ENCODE measurements around the gene FAF2. TPM values are rescaled to one million over a fixed set of nuclear protein-coding genes. Genes with fewer than 3 reads are reported as not detected.
"Not testable (repeated sequence)": the region's sequence is repeated elsewhere in the genome, so short reads cannot be mapped to it uniquely, and the experiment has no call there.

Gene FAF2
- total RNA-seq, 1 donor from 2014 or later: 39.4 TPM

DNA sequence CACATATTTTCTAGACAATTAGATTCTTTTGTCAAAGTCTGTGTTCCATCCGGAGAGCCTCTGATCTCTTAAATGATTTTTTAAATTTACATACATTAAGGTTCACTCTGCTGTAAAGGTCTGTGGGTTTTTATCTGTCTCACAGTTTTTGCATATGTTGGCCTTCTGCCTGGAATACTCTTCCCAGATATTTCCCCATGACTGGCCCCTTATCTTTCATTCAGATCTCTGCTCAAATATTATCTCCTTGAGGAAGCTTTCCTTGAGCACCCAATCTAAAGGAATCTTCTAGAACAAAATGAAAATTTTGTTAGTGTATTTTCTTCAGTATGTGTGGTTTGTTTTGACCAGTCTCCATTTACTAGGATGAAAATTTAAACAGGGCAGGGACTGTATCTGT, 26.3 kb downstream of the FAF2 start:
- Mint-ChIP-seq H3K36me3 (ENCODE audit: low read depth) (peaks cover 43% of the 10 kb centered on the region), H3K9me3 (no peaks in the 10 kb centered on the region), H3K4me1 (ENCODE audit: low read depth) (peaks cover 4% of the 10 kb centered on the region), H3K4me3 (ENCODE audit: low read depth) (no peak overlapping the region), H3K27me3 (ENCODE audit: low read depth) (no peaks in the 10 kb centered on the region), H3K27ac (no peak overlapping the region)
- intact Hi-C loops (cut with micrococcal nuclease): no loop called here
- DNase-seq (ENCODE audit: low spot score): no peak

DNA sequence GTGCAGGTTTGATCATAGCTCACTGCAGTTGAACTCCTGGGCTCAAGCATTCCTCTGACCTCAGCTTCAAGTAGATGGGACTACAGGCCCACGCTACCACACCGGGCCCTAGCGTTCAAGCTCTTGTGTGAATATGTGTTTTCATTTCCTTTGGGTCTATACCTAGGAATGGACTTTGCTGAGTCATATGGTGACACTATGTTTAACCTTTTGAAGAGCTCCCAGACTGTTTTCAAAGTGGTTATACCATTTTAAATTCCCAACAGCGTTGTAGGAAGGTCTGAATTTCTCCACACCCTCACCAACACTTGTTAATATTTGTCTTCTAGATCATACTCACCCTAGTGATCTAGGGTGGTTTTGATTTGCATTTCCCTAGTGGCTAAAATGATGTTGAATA, 33.5 kb downstream of the FAF2 start:
- Mint-ChIP-seq H3K4me3 (ENCODE audit: low read depth) (no peak overlapping the region), H3K27me3 (ENCODE audit: low read depth) (no peaks in the 10 kb centered on the region), H3K9me3 (no peaks in the 10 kb centered on the region), H3K27ac (no peak overlapping the region), H3K36me3 (ENCODE audit: low read depth) (peaks cover 67% of the 10 kb centered on the region), H3K4me1 (ENCODE audit: low read depth) (peaks cover 40% of the 10 kb centered on the region)
- intact Hi-C loops (cut with micrococcal nuclease): no loop called here
- DNase-seq (ENCODE audit: low spot score): no peak

DNA sequence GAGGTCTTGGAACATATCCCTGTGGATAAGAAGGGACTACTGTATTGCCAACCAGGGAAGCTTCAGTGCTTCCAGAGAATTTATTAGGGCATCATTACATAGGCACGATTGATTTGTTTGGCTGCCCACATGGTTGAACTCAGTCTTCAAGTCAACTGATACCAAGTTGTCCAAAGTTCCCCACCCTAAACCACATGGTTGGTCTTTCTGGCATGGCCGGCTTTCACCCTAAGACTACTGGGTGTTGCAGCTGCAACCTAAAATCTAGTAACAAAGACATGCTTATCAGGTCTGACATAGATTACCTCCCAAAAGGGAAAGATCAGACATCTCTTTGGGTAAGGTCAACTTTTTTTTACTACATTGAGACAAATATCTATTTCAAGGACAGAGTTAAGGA, 37.0 kb downstream of the FAF2 start:
- H3K27ac Mint-ChIP-seq: no peak overlapping the region
- no peaks in the 10 kb centered on the region for H3K9me3 Mint-ChIP-seq
- H3K4me3 Mint-ChIP-seq (ENCODE audit: low read depth): no peak overlapping the region
- H3K27me3 Mint-ChIP-seq (ENCODE audit: low read depth): no peaks in the 10 kb centered on the region
- intact Hi-C loops (cut with micrococcal nuclease): no loop called here
- DNase-seq (ENCODE audit: low spot score): no peak
- peaks cover 54% of the 10 kb centered on the region for H3K4me1 Mint-ChIP-seq (ENCODE audit: low read depth)
- peaks cover 70% of the 10 kb centered on the region for H3K36me3 Mint-ChIP-seq (ENCODE audit: low read depth)

DNA sequence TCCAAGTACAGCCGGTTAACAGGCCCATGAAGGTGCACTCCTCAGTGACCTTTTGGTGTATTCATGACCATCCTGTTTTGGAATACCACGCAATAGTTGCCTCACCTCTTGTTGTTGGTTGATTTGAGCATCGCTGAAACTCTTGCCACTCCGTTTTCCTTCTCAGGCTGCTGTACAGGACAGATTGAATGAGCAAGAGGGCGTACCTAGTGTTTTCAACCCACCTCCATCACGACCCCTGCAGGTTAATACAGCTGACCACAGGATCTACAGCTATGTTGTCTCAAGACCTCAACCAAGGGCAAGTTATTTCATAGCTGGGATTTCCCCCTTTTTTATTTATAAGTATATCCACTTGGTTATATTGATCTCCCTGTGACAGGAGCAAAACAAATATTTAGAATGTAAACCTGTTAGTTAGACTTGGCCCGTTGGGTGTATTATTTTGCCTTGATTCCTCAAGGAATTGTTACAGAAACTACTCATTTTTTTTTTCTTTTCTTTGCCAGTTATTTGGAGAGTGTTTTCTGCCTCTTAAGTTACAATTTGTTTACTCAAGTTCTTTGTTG, 38.1 kb downstream of the FAF2 start:
- Mint-ChIP-seq H3K9me3 (no peaks in the 10 kb centered on the region), H3K4me1 (ENCODE audit: low read depth) (peaks cover 54% of the 10 kb centered on the region), H3K36me3 (ENCODE audit: low read depth) (peaks cover 75% of the 10 kb centered on the region), H3K4me3 (ENCODE audit: low read depth) (no peak overlapping the region), H3K27me3 (ENCODE audit: low read depth) (no peaks in the 10 kb centered on the region), H3K27ac (peak overlapping the region; percentile 44)
- no peak for DNase-seq (ENCODE audit: low spot score)
- intact Hi-C loops (cut with micrococcal nuclease): no loop called here

DNA sequence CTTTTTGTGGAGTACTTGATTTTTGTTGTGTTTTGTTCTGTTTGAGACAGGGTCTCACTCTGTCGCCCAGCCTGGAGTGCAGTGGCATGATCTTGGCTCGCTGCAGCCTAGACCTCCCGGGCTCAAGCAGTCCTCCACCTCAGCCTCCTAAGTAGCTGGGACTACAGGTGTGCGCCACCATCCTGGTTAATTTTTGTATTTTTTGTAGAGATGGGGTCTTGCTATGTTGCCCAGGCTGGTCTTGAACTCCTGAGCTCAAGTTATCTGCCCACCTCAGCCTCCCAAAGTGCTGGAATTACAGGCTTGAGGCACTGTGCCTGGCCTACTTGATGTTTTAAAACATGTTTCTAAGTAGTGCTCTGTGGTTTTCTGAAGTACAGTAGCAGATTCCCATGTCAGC, 39.0 kb downstream of the FAF2 start:
- H3K4me3 Mint-ChIP-seq (ENCODE audit: low read depth); DNase-seq (ENCODE audit: low spot score); H3K27me3 Mint-ChIP-seq (ENCODE audit: low read depth); intact Hi-C loops (cut with micrococcal nuclease); H3K9me3 Mint-ChIP-seq: not testable (repeated sequence)
- Mint-ChIP-seq H3K27ac (peak overlapping the region; percentile 44), H3K4me1 (ENCODE audit: low read depth) (peaks cover 49% of the 10 kb centered on the region), H3K36me3 (ENCODE audit: low read depth) (peaks cover 75% of the 10 kb centered on the region)

DNA sequence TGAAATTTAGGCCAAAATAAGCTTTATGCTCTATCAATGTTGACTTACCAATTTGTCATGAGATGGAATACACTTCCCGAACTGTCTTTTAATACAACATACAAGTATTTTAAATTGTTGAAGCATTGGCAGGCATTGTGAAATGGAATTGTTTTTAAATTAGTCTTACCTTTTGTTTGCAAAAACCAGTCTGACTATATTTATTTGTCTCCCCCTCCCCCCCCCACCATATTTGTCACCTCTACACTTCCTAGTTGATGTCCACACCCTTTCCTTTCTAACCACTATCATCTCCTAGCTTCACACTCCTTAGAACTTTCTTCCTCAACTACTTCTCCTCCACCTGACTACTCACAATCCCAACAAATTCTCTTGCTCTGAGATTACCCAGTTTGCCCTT, 40.9 kb downstream of the FAF2 start:
- Mint-ChIP-seq H3K27ac (peak overlapping the region; percentile 19), H3K4me1 (ENCODE audit: low read depth) (peaks cover 37% of the 10 kb centered on the region), H3K36me3 (ENCODE audit: low read depth) (peaks cover 78% of the 10 kb centered on the region), H3K4me3 (ENCODE audit: low read depth) (peak overlapping the region; percentile 18), H3K9me3 (no peaks in the 10 kb centered on the region), H3K27me3 (ENCODE audit: low read depth) (no peaks in the 10 kb centered on the region)
- intact Hi-C loops (cut with micrococcal nuclease): no loop called here
- DNase-seq (ENCODE audit: low spot score): no peak

DNA sequence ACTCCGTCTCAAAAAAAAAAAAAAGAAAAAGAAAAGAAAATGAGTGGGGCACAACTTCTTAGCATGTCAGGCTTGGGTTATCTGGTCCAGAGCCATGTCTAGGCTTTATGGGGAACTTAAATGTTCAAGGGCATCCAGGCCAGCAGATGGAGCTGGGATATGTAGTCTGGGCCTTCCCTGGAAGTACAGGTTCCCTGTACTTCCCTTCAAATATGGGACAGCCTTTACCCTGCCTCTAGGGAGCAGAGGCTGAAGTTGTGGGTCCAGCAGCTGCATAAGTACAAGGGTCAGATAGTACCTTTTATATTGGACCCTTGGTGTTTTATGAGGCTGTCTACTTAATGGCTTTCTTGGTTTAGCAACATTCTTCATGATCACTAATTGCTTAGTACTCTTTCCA, 42.1 kb downstream of the FAF2 start:
- H3K27ac Mint-ChIP-seq: no peak overlapping the region
- peaks cover 80% of the 10 kb centered on the region for H3K36me3 Mint-ChIP-seq (ENCODE audit: low read depth)
- no peaks in the 10 kb centered on the region for H3K9me3 Mint-ChIP-seq
- H3K4me3 Mint-ChIP-seq (ENCODE audit: low read depth): no peak overlapping the region
- H3K27me3 Mint-ChIP-seq (ENCODE audit: low read depth): no peaks in the 10 kb centered on the region
- intact Hi-C loops (cut with micrococcal nuclease): no loop called here
- H3K4me1 Mint-ChIP-seq (ENCODE audit: low read depth): peaks cover 28% of the 10 kb centered on the region
- DNase-seq (ENCODE audit: low spot score): no peak

DNA sequence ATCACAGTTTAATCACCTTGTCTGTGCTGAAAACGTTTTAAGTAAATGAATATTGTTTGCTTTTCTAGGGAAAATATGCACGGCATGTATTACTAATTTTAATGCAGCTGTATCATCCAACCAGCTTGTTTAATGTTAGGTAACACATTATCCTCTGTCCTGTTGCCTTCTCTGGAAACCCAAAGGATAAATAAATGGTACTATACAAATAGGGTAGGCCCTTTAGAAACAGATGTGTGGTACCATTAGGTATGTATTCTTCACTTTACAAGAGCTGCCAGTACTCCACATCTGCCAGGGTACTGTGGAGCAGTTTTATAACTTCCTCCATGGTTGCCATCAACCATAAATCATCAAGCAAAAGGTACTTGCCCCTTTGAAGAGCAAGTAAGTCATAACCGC, 42.9 kb downstream of the FAF2 start:
- Mint-ChIP-seq H3K27ac (no peak overlapping the region), H3K27me3 (ENCODE audit: low read depth) (no peaks in the 10 kb centered on the region), H3K4me1 (ENCODE audit: low read depth) (peaks cover 22% of the 10 kb centered on the region), H3K9me3 (no peaks in the 10 kb centered on the region), H3K4me3 (ENCODE audit: low read depth) (no peak overlapping the region), H3K36me3 (ENCODE audit: low read depth) (peaks cover 78% of the 10 kb centered on the region)
- DNase-seq (ENCODE audit: low spot score): no peak
- intact Hi-C loops (cut with micrococcal nuclease): no loop called here

DNA sequence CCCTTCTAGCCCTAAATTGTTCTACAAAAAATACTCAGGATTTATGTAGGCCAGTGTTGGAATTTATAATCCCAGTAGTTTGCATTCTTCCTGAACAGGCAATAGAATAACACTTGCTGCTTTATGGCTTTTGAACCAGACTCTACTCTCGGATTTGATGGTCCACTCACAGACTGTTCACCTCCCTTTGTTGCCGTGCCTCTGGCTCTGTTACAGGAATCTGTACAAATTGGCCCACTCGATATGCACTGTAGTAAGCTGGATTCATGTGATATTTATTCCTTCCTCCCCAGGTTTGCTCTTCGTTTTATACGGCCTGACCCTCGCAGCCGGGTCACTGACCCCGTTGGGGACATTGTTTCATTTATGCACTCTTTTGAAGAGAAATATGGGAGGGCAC, 43.7 kb downstream of the FAF2 start:
- Mint-ChIP-seq H3K4me1 (ENCODE audit: low read depth) (peaks cover 15% of the 10 kb centered on the region), H3K4me3 (ENCODE audit: low read depth) (no peak overlapping the region), H3K9me3 (no peaks in the 10 kb centered on the region), H3K36me3 (ENCODE audit: low read depth) (peaks cover 77% of the 10 kb centered on the region), H3K27ac (no peak overlapping the region), H3K27me3 (ENCODE audit: low read depth) (no peaks in the 10 kb centered on the region)
- intact Hi-C loops (cut with micrococcal nuclease): no loop called here
- no peak for DNase-seq (ENCODE audit: low spot score)

DNA sequence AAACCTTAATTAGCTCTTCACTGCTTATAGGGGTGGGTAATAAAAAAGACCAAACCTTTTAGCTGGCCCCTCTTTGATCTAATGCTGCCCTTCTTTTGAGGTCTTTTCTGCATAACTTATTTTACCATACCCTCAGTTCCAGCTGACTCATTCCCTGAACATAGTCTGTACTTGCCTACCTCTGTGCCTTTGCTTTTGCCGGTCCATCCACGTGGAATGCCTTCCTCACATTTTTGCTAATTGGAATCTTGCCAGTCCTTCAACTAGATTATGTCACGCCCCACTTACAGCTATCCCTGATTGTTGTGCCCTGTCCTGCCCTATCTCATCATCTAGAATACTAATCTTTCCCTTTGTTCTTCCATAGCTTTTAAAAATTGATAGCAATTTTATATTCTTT, 44.2 kb downstream of the FAF2 start:
- peaks cover 79% of the 10 kb centered on the region for H3K36me3 Mint-ChIP-seq (ENCODE audit: low read depth)
- no peak overlapping the region for H3K27ac Mint-ChIP-seq
- H3K4me3 Mint-ChIP-seq (ENCODE audit: low read depth): no peak overlapping the region
- H3K4me1 Mint-ChIP-seq (ENCODE audit: low read depth): peaks cover 14% of the 10 kb centered on the region
- intact Hi-C loops (cut with micrococcal nuclease): no loop called here
- no peaks in the 10 kb centered on the region for H3K27me3 Mint-ChIP-seq (ENCODE audit: low read depth)
- H3K9me3 Mint-ChIP-seq: no peaks in the 10 kb centered on the region
- DNase-seq (ENCODE audit: low spot score): no peak

DNA sequence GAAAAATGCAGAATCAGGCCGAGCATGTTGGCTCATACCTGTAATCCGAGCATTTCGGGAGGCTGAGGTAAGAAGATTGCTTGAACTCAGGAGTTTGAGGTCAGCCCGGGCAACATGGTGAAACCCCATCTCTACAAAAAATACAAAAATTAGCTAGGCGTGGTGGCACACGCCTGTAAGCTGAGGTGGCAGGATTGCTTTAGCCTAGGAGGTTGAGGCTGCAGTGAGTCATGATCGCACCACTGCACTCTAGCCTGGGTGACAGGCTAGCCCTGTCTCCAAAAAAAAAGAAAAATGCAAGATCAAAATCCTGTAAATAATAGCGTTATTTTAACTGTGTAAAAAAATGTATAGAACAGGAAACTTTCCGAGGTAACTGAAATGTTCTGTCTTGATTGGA, 49.7 kb downstream of the FAF2 start:
- peaks cover 79% of the 10 kb centered on the region for H3K36me3 Mint-ChIP-seq (ENCODE audit: low read depth)

DNA sequence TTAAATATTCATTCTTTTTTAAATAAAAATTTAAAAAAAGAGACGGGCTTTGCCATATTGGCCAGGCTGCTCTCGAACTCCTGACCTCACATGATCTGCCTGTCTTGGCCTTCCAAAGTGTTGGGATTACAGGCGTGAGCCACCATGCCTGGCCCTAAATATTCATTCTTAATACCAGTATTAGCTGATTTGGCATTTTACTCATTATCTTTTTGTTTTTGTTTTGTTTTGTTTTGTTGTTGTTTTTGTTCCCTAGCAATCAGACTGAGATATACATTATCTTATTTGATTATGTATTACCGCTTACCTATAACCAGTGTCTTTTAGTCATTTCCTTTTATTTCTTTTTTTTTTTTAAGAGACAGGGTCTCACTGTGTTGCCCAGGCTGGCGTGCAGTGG, 51.1 kb downstream of the FAF2 start:
- peaks cover 78% of the 10 kb centered on the region for H3K36me3 Mint-ChIP-seq (ENCODE audit: low read depth)
- intact Hi-C loops (cut with micrococcal nuclease): no loop called here
- no peak overlapping the region for H3K27ac Mint-ChIP-seq
- no peaks in the 10 kb centered on the region for H3K4me1 Mint-ChIP-seq (ENCODE audit: low read depth)
- no peak overlapping the region for H3K4me3 Mint-ChIP-seq (ENCODE audit: low read depth)
- no peaks in the 10 kb centered on the region for H3K27me3 Mint-ChIP-seq (ENCODE audit: low read depth)
- H3K9me3 Mint-ChIP-seq: no peaks in the 10 kb centered on the region
- DNase-seq (ENCODE audit: low spot score): no peak

More for the DNA sequence above, 49.7 kb downstream of the FAF2 start:
- H3K27ac Mint-ChIP-seq: no peak overlapping the region
- no peaks in the 10 kb centered on the region for H3K27me3 Mint-ChIP-seq (ENCODE audit: low read depth)
- H3K9me3 Mint-ChIP-seq: no peaks in the 10 kb centered on the region
- no peak overlapping the region for H3K4me3 Mint-ChIP-seq (ENCODE audit: low read depth)
- DNase-seq (ENCODE audit: low spot score): no peak
- intact Hi-C loops (cut with micrococcal nuclease): no loop called here
- peaks cover 1% of the 10 kb centered on the region for H3K4me1 Mint-ChIP-seq (ENCODE audit: low read depth)

DNA sequence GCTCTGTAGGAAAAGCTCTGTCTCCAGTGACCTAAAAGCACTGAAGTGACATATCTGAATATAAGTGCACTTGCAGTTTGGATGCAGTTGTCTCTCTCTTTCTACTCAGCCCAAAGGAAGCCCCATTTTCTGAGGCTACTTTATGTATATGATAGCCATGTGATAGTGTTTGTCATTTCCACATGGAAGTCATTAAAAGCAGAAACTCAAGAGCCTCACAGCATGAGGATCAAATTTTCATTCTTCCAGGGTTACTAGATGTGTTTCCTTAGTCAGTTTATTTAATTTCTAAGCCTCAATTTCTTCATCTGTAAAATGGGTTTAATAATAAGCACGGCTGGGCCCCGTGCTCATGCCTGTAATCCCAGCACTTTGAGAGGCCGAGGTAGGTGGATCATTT, 52.3 kb downstream of the FAF2 start:
- Mint-ChIP-seq H3K4me3 (ENCODE audit: low read depth) (no peak overlapping the region), H3K27me3 (ENCODE audit: low read depth) (no peaks in the 10 kb centered on the region), H3K4me1 (ENCODE audit: low read depth) (no peaks in the 10 kb centered on the region), H3K9me3 (no peaks in the 10 kb centered on the region), H3K27ac (no peak overlapping the region), H3K36me3 (ENCODE audit: low read depth) (peaks cover 81% of the 10 kb centered on the region)
- intact Hi-C loops (cut with micrococcal nuclease): no loop called here
- no peak for DNase-seq (ENCODE audit: low spot score)

DNA sequence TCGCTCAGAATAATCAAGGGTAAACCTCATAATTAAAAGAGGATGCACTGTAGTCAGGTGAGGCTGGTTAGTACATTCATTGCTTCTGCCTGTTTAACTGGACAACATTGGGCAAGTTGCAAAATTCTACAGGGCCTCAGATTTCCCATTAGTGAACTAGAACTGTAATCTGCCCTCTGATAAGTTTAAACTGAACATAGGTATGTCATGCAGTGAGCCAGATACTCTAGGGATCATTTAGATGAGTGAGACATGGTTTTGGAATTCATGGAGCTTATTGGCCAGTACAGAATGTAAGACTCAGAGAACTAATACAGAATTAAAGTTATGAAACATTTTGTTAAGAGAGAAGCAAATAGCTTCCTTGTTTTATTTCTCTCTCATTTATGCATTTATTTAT, 53.1 kb downstream of the FAF2 start:
- DNase-seq (ENCODE audit: low spot score): no peak
- intact Hi-C loops (cut with micrococcal nuclease): no loop called here
- Mint-ChIP-seq H3K9me3 (no peaks in the 10 kb centered on the region), H3K27ac (no peak overlapping the region), H3K27me3 (ENCODE audit: low read depth) (no peaks in the 10 kb centered on the region), H3K4me3 (ENCODE audit: low read depth) (no peak overlapping the region), H3K36me3 (ENCODE audit: low read depth) (peaks cover 77% of the 10 kb centered on the region), H3K4me1 (ENCODE audit: low read depth) (no peaks in the 10 kb centered on the region)
